Measurements from ENCODE around the gene NDUFS7. TPM values are rescaled to one million over a fixed set of nuclear protein-coding genes. Genes with fewer than 3 reads are reported as not detected.

Gene NDUFS7
- total RNA-seq, 6 experiments from 2014 or later, result 91.9 to 105 (median 97.6) TPM

DNA sequence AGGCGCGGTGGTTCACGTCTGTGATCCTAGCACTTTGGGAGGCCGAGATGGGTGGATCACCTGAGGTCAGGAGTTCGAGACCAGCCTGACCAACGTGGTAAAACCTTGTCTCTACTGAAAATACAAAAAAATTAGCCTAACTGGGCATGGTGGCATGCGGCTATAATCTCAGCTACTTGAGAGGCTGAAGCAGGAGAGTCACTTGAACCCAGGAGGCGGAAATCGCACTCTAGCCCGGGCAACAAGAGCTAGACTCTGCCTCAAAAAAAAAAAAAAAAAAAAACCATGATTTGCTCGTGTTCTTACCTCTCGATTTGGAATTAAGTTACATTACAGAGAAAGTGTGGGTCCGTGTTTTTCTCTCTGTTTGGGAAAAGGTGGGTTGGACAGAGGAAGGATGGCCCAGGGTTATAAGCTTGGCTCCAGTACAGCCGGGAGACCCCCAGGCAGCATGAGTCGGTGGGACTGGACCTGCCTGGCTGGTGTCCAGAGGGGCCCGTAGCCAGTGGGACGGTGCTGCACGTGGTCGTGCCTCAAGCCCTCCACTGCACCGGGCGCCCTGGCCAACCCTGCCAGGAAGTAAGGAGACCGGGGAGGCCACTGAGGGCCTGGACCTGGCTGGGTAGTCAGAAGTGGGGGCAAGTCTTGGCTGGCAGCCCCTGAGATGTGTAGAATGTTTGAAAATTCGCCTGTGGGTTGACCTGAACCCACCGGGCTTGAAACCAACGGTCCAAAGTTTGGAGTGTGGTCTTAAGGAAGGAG lies 58.2 kb downstream of the NDUFS7 start:
- peak overlapping the region; percentile 18; the same call in 1 of the 2 replicates for H3K27ac Mint-ChIP-seq
- H3K36me3 Mint-ChIP-seq (ENCODE audit: low read depth), result peaks cover 30% of the 10 kb centered on the region
- peaks cover 24% of the 10 kb centered on the region for H3K27me3 Mint-ChIP-seq (ENCODE audit: insufficient read depth)

More for the DNA sequence above, 58.2 kb downstream of the NDUFS7 start:
- peak overlapping the region; percentile 30; the same call in 1 of the 2 replicates for H3K4me3 Mint-ChIP-seq
- TF ChIP-seq CTCF (IDR thresholded peaks at IDR 0.05), result no peak
- peaks cover 23% of the 10 kb centered on the region for H3K4me1 Mint-ChIP-seq (ENCODE audit: low read depth)
- no peak for DNase-seq
- H3K9me3 Mint-ChIP-seq, result no peaks in the 10 kb centered on the region

Other genes starting within 250 kb of the NDUFS7 start
- gene SBNO2, start 209.6 kb upstream of the NDUFS7 start, total RNA-seq (2021; fragmentation: NEBNext Ultra II Directional; extraction: Animal tissue kit (Norgen Biotek cat#: 25700)), result 10 to 100 TPM; 33.7 to 49.8 (median 41.5) TPM
- 10 to 100 TPM; 52.9 to 59.1 (median 56.7) TPM for gene STK11, start 178.1 kb upstream of the NDUFS7 start, total RNA-seq (2021; fragmentation: NEBNext Ultra II Directional; extraction: Animal tissue kit (Norgen Biotek cat#: 25700))
- gene CBARP, start 145.9 kb upstream of the NDUFS7 start, total RNA-seq (2021; fragmentation: NEBNext Ultra II Directional; extraction: Animal tissue kit (Norgen Biotek cat#: 25700)), result 10 to 100 TPM in 1 of 6 experiments, 1 to 10 TPM in 5; 7.6 to 12.7 (median 8.6) TPM
- 100 to 1,000 TPM; 190 to 243 (median 217) TPM for gene ATP5F1D, start 142.2 kb upstream of the NDUFS7 start, total RNA-seq (2021; fragmentation: NEBNext Ultra II Directional; extraction: Animal tissue kit (Norgen Biotek cat#: 25700))
- gene MIDN, start 135.3 kb upstream of the NDUFS7 start, total RNA-seq (2021; fragmentation: NEBNext Ultra II Directional; extraction: Animal tissue kit (Norgen Biotek cat#: 25700)), result 10 to 100 TPM; 58.4 to 73.3 (median 67.4) TPM
- gene CIRBP, start 114.6 kb upstream of the NDUFS7 start, total RNA-seq (2021; fragmentation: NEBNext Ultra II Directional; extraction: Animal tissue kit (Norgen Biotek cat#: 25700)), result 100 to 1,000 TPM; 160 to 243 (median 190) TPM
- 10 to 100 TPM; 54.2 to 77.6 (median 63.8) TPM for gene FAM174C, start 108.4 kb upstream of the NDUFS7 start, total RNA-seq (2021; fragmentation: NEBNext Ultra II Directional; extraction: Animal tissue kit (Norgen Biotek cat#: 25700))
- not detected for gene EFNA2, start 98.0 kb upstream of the NDUFS7 start, total RNA-seq (2021; fragmentation: NEBNext Ultra II Directional; extraction: Animal tissue kit (Norgen Biotek cat#: 25700))
- gene GAMT, start 17.6 kb downstream of the NDUFS7 start, total RNA-seq (2021; fragmentation: NEBNext Ultra II Directional; extraction: Animal tissue kit (Norgen Biotek cat#: 25700)), result 10 to 100 TPM; 55.2 to 71.3 (median 67.7) TPM
- 100 to 1,000 TPM in 4 of 6 experiments, 10 to 100 TPM in 2; 87.2 to 109 (median 103) TPM for gene DAZAP1, start 23.7 kb downstream of the NDUFS7 start, total RNA-seq (2021; fragmentation: NEBNext Ultra II Directional; extraction: Animal tissue kit (Norgen Biotek cat#: 25700))
- gene RPS15, start 54.5 kb downstream of the NDUFS7 start, total RNA-seq (2021; fragmentation: NEBNext Ultra II Directional; extraction: Animal tissue kit (Norgen Biotek cat#: 25700)), result 1,000 to 10,000 TPM; 1,047 to 1,358 (median 1,277) TPM
- gene APC2, start 66.2 kb downstream of the NDUFS7 start, total RNA-seq (2021; fragmentation: NEBNext Ultra II Directional; extraction: Animal tissue kit (Norgen Biotek cat#: 25700)), result under 1 TPM; 0.18 to 0.47 (median 0.32) TPM
- gene C19orf25, start 95.3 kb downstream of the NDUFS7 start, total RNA-seq (2021; fragmentation: NEBNext Ultra II Directional; extraction: Animal tissue kit (Norgen Biotek cat#: 25700)), result 10 to 100 TPM; 26.7 to 34.8 (median 29.6) TPM
- 1 to 10 TPM in 3 of 6 experiments, under 1 TPM in 3; 0.34 to 1.2 (median 0.98) TPM for gene PCSK4, start 106.4 kb downstream of the NDUFS7 start, total RNA-seq (2021; fragmentation: NEBNext Ultra II Directional; extraction: Animal tissue kit (Norgen Biotek cat#: 25700))
- gene REEP6, start 107.3 kb downstream of the NDUFS7 start, total RNA-seq (2021; fragmentation: NEBNext Ultra II Directional; extraction: Animal tissue kit (Norgen Biotek cat#: 25700)), result 1 to 10 TPM; 1.7 to 4.6 (median 2.1) TPM
- gene ADAMTSL5, start 129.1 kb downstream of the NDUFS7 start, total RNA-seq (2021; fragmentation: NEBNext Ultra II Directional; extraction: Animal tissue kit (Norgen Biotek cat#: 25700)), result 10 to 100 TPM; 14.9 to 20.5 (median 16.2) TPM
- gene PLK5, start 140.2 kb downstream of the NDUFS7 start, total RNA-seq (2021; fragmentation: NEBNext Ultra II Directional; extraction: Animal tissue kit (Norgen Biotek cat#: 25700)), result 1 to 10 TPM in 1 of 6 experiments, under 1 TPM in 5; 0.26 to 1.3 (median 0.70) TPM
- 10 to 100 TPM; 28.6 to 36.7 (median 31.4) TPM for gene MEX3D, start 184.4 kb downstream of the NDUFS7 start, total RNA-seq (2021; fragmentation: NEBNext Ultra II Directional; extraction: Animal tissue kit (Norgen Biotek cat#: 25700))
- 100 to 1,000 TPM in 1 of 6 experiments, 10 to 100 TPM in 5; 75.6 to 104 (median 85.7) TPM for gene MBD3, start 209.0 kb downstream of the NDUFS7 start, total RNA-seq (2021; fragmentation: NEBNext Ultra II Directional; extraction: Animal tissue kit (Norgen Biotek cat#: 25700))
- 100 to 1,000 TPM; 178 to 319 (median 252) TPM for gene UQCR11, start 221.6 kb downstream of the NDUFS7 start, total RNA-seq (2021; fragmentation: NEBNext Ultra II Directional; extraction: Animal tissue kit (Norgen Biotek cat#: 25700))

All from HFFc6 (cell line).